B cell (primary cell): ENCODE results near the gene NPSR1.

Experiments
- EZH2 ChIP-seq: IDR thresholded peaks from 2 replicates; pipeline ENCODE4 v1.6.1; 2012; ENCODE audit warnings: borderline replicate concordance, low read depth, mild to moderate bottlenecking, moderate library complexity, low read length; ENCODE audit not compliant: insufficient read depth, poor library complexity, severe bottlenecking
- TF ChIP-seq, protein P1 (sequence below): fragments of 200-600 bp; IDR thresholded peaks from one replicate; pipeline ENCODE4 v1.8.0; 2022; ENCODE audit warnings: antibody characterized with exemption, mild to moderate bottlenecking

DNA sequence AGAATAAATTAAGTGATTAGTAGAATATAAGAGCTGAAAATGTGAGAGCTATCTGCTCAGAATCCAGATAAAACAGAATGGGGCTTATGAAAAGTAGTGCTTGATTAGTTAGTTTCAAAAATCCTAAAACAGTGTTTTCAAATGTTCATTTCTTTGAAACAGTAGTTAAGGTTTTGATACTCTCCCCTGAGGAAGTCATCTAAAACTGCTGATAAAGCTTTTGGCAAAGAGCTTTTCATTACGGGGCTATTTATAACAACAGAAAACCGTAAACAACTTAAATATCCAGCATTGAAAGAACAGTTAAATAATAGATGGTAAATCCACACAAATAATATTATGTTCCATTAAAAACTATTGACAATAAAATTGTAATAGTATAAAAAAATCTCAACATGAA lies 77.5 kb downstream of the NPSR1 start:
- TF ChIP-seq, protein P1, sequence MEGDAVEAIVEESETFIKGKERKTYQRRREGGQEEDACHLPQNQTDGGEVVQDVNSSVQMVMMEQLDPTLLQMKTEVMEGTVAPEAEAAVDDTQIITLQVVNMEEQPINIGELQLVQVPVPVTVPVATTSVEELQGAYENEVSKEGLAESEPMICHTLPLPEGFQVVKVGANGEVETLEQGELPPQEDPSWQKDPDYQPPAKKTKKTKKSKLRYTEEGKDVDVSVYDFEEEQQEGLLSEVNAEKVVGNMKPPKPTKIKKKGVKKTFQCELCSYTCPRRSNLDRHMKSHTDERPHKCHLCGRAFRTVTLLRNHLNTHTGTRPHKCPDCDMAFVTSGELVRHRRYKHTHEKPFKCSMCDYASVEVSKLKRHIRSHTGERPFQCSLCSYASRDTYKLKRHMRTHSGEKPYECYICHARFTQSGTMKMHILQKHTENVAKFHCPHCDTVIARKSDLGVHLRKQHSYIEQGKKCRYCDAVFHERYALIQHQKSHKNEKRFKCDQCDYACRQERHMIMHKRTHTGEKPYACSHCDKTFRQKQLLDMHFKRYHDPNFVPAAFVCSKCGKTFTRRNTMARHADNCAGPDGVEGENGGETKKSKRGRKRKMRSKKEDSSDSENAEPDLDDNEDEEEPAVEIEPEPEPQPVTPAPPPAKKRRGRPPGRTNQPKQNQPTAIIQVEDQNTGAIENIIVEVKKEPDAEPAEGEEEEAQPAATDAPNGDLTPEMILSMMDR: no peak
- TF ChIP-seq EZH2: no peak
